B cell (primary cell): ENCODE results near the gene MMP11. TPM values are rescaled to one million over a fixed set of nuclear protein-coding genes. Genes with fewer than 3 reads are reported as not detected.

Source experiments
- ATAC-seq: fragments of 200-7000 bp; cut with Tn5 transposase; one replicate; pipeline ENCODE4 v1.10.0; 2021; ENCODE audit warnings: low read depth, mild to moderate bottlenecking, moderate number of reproducible peaks, moderate library complexity
- CTCF ChIA-PET: fragments of 350-600 bp; sonication (Branson Sonifier 250); formaldehyde crosslinking; loops from one replicate; lab custom pipeline; 2021; ENCODE audit warnings: antibody characterized with exemption, inconsistent platforms; lab: Charles Lee
- POLR2A ChIA-PET: fragments of 350-600 bp; sonication (Branson Sonifier 250); formaldehyde crosslinking; loops from one replicate; lab custom pipeline; 2021; ENCODE audit warnings: antibody characterized with exemption; lab: Charles Lee
- DNase-seq: peaks from one replicate; pipeline ENCODE4 v3.0.0; 2013
- H2AFZ ChIP-seq: 2 replicates; pipeline ENCODE4 v1.6.1; 2012; ENCODE audit warnings: mild to moderate bottlenecking, low read depth, low read length; ENCODE audit not compliant: insufficient read depth, poor library complexity, severe bottlenecking
- H3K27ac ChIP-seq, 2 donors: 1 replicate in 1 of 2; 2 replicates in 1 of 2; pipeline ENCODE4 v1.5.1; 2012 to 2013; ENCODE audit warnings: low read length in 2 of 2, mild to moderate bottlenecking in 2 of 2, moderate library complexity in 1 of 2
- H3K27me3 ChIP-seq, 4 experiments: fragments of 200-600 bp in 1 of 4; sonication (generic) in 1 of 4; replicated peaks in 1 of 4; 1 replicate in 2 of 4; 2 replicates in 2 of 4; pipeline versions ENCODE4 v1.6.1 to v1.7.0; 2013 to 2016; ENCODE audit warnings: low read length in 3 of 4, mild to moderate bottlenecking in 2 of 4, mixed read lengths in 1 of 4, moderate library complexity in 1 of 4; ENCODE audit not compliant: insufficient read depth in 4 of 4, control insufficient read depth in 3 of 4; ENCODE audit errors: control extremely low read depth in 1 of 4
- H3K36me3 ChIP-seq, 2 experiments: replicated peaks in 1 of 2; 1 replicate in 1 of 2; 2 replicates in 1 of 2; pipeline versions ENCODE4 v1.6.1 to v1.7.1; 2013; ENCODE audit warnings: low read length in 1 of 2; ENCODE audit not compliant: insufficient read depth in 2 of 2, control insufficient read depth in 1 of 2; ENCODE audit errors: control extremely low read depth in 1 of 2, extremely low read depth in 1 of 2
- H3K4me1 ChIP-seq, 2 donors: fragments of 200-600 bp in 1 of 2; sonication (generic) in 1 of 2; 1 replicate in 1 of 2; 2 replicates in 1 of 2; pipeline versions ENCODE4 v1.5.1 to v1.6.1; 2013 to 2017; ENCODE audit warnings: low read length in 2 of 2; ENCODE audit not compliant: control insufficient read depth in 2 of 2, insufficient read depth in 2 of 2
- H3K4me2 ChIP-seq: replicated peaks from 2 replicates; pipeline ENCODE3; 2012; ENCODE audit warnings: mild to moderate bottlenecking, low read depth, low read length; ENCODE audit not compliant: poor library complexity, severe bottlenecking
- H3K4me3 ChIP-seq, 5 experiments: fragments of 200-600 bp in 1 of 5; sonication (generic) in 1 of 5; 1 replicate in 3 of 5; 2 replicates in 2 of 5; pipeline versions ENCODE4 v1.5.1 to v1.7.0; 2011 to 2016; ENCODE audit warnings: low read length in 4 of 5, mild to moderate bottlenecking in 4 of 5, low read depth in 2 of 5, control low read depth in 1 of 5, moderate library complexity in 1 of 5; ENCODE audit not compliant: insufficient read depth in 1 of 5; ENCODE audit errors: control extremely low read depth in 1 of 5, extremely low read depth in 1 of 5
- H3K79me2 ChIP-seq: fragments of 200-600 bp; sonication (generic); one replicate; pipeline ENCODE4 v1.6.0; 2016; ENCODE audit warnings: low read length; ENCODE audit not compliant: control insufficient read depth, insufficient read depth
- H3K9ac ChIP-seq: fragments of 200-600 bp; sonication (generic); 2 replicates; pipeline ENCODE4 v1.6.1; 2017; ENCODE audit warnings: mild to moderate bottlenecking, low read length, moderate library complexity
- H3K9me3 ChIP-seq, 3 donors: one replicate each; pipeline versions ENCODE4 v1.6.1 to v1.7.1; 2013; ENCODE audit warnings: low read length in 2 of 3; ENCODE audit not compliant: control insufficient read depth in 2 of 3, insufficient read depth in 1 of 3; ENCODE audit errors: control extremely low read depth in 1 of 3
- H4K20me1 ChIP-seq: 2 replicates; pipeline ENCODE4 v1.6.0; 2012; ENCODE audit warnings: mild to moderate bottlenecking, low read length; ENCODE audit not compliant: insufficient read depth, control insufficient read depth, poor library complexity, severe bottlenecking
- H3K27ac Mint-ChIP-seq: one replicate; pipeline ENCODE4 v1.8.0; 2021; ENCODE audit warnings: mixed read lengths
- H3K27me3 Mint-ChIP-seq: one replicate; pipeline ENCODE4 v1.8.0; 2021; ENCODE audit warnings: mixed read lengths
- H3K4me1 Mint-ChIP-seq: one replicate; pipeline ENCODE4 v1.8.0; 2021; ENCODE audit warnings: mixed read lengths
- H3K4me3 Mint-ChIP-seq: one replicate; pipeline ENCODE4 v1.8.0; 2021; ENCODE audit warnings: mixed read lengths
- H3K9me3 Mint-ChIP-seq: one replicate; pipeline ENCODE4 v1.8.0; 2022; ENCODE audit warnings: mixed read lengths; ENCODE audit not compliant: insufficient read depth
- EZH2 ChIP-seq: IDR thresholded peaks from 2 replicates; pipeline ENCODE4 v1.6.1; 2012; ENCODE audit warnings: borderline replicate concordance, low read depth, mild to moderate bottlenecking, moderate library complexity, low read length; ENCODE audit not compliant: insufficient read depth, poor library complexity, severe bottlenecking
- WGBS: methylation state at CpG from one replicate; pipeline ENCODE4 v1.1.5; 2013; ENCODE audit warnings: missing lambda C conversion rate; ENCODE audit not compliant: insufficient coverage; 5-methylcytosine and 5-hydroxymethylcytosine counted together
- intact Hi-C: fragments of 100-400 bp; cut with micrococcal nuclease; formaldehyde crosslinking; loops from one replicate; pipeline ENCODE4 v1.10.0; 2022
- polyA plus RNA-seq: library from polyadenylated mRNA; depleted of rRNA; stranded (reverse); fragments of >200 nt; gene quantifications from 2 replicates; pipeline ENCODE4 v1.2.3, GENCODE V29; 2012
- total RNA-seq, 2 donors: library from RNA; stranded (reverse); fragments of 120-200 nt in 1 of 2; gene quantifications; 1 replicate in 1 of 2; 2 replicates in 1 of 2; pipeline versions ENCODE4 v1.2.3 to v1.2.4, GENCODE V29; 2013 to 2022
- TF ChIP-seq, protein P1 (sequence below): fragments of 200-600 bp; IDR thresholded peaks from one replicate; pipeline ENCODE4 v1.8.0; 2022; ENCODE audit warnings: antibody characterized with exemption, mild to moderate bottlenecking

MMP11 gene
- total and polyA plus RNA-seq, 2 donors (not counting 1 experiment from before 2014, with no cell fraction given) = 11.6 to 19.0 TPM

DNA sequence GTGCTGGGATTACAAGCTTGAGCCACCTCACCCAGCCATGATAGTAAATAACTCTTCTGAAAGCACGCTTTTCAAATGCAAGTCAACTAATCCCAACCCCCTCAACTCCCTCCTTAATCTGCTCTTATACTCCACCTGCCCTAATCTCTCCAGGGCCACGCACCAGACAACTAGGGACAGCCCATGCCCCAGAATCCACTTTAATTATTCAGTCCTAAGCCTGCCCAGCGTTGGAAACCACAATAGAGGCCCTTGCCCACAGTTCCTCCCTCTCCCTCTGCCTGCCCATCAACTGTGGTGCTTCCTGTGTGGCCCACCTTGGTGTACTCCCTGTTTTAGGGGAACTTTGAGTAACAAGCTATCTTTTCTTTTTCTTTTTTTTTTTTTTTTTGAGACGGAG is 15.8 kb upstream of the MMP11 start:
- Histone ChIP-seq H3K79me2 (peaks cover 8% of the 10 kb centered on the region), H3K4me2 (peak overlapping the region; percentile 11), H3K9me3 (peaks cover 0 to 4% (median 0%) of the 10 kb centered on the region in 3 donors), H4K20me1 (no peaks in the 10 kb centered on the region), H3K4me3 (no peak overlapping the region), H3K9ac (no peak overlapping the region), H2AFZ (no peak overlapping the region), H3K36me3 (peaks cover 0 to 2% of the 10 kb centered on the region in 2 experiments), H3K4me1 (peaks cover 24 to 51% of the 10 kb centered on the region in 2 donors), H3K27me3 (no peaks in the 10 kb centered on the region), H3K27ac (peak overlapping the region in 1 of 2 donors; percentile 22)
- Mint-ChIP-seq H3K27ac (peak overlapping the region; percentile 60), H3K4me1 (peaks cover 46% of the 10 kb centered on the region), H3K27me3 (no peaks in the 10 kb centered on the region), H3K4me3 (peak overlapping the region; percentile 11), H3K9me3 (no peaks in the 10 kb centered on the region)
- POLR2A ChIA-PET = interaction anchor here (0.7 to 8.1 kb wide), 2 partner anchors 9 to 10 kb away, joined by 6 to 174 read pairs; partner anchors contain the start of genes C22orf15, CHCHD10 and MMP11
- TF ChIP-seq EZH2 = no peak
- TF ChIP-seq, protein P1, sequence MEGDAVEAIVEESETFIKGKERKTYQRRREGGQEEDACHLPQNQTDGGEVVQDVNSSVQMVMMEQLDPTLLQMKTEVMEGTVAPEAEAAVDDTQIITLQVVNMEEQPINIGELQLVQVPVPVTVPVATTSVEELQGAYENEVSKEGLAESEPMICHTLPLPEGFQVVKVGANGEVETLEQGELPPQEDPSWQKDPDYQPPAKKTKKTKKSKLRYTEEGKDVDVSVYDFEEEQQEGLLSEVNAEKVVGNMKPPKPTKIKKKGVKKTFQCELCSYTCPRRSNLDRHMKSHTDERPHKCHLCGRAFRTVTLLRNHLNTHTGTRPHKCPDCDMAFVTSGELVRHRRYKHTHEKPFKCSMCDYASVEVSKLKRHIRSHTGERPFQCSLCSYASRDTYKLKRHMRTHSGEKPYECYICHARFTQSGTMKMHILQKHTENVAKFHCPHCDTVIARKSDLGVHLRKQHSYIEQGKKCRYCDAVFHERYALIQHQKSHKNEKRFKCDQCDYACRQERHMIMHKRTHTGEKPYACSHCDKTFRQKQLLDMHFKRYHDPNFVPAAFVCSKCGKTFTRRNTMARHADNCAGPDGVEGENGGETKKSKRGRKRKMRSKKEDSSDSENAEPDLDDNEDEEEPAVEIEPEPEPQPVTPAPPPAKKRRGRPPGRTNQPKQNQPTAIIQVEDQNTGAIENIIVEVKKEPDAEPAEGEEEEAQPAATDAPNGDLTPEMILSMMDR = no peak
- CTCF ChIA-PET = interaction anchor here (1.0 to 13.0 kb wide), 3 partner anchors 10 to 93 kb away, joined by 4 to 188 read pairs (median 4); partner anchors contain the start of genes C22orf15, CHCHD10 and MMP11
- DNase-seq = no peak
- ATAC-seq = no peak
- intact Hi-C loops = no loop called here
- whole genome bisulfite sequencing = 22% methylated on average over 3 of the region's 4 CpGs

DNA sequence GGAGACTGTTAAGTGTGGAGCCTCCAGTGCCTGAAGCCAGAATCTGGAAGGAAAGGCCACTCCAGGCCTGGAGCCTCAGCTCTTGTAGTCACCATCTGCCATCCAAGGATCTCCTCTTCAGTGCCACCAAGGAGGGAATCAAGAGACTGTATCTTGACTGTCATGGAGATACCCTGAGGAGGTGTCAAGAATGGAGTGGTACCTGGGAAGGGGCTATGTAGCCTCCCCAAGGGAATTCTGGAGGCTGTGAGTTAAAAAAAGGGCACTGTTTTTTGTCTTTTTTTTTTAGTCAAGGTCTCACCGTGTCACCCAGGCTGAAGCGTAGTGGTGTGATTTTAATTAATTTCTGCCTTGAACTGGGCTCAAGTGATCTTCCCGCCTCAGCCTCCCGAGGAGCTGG is 13.1 kb upstream of the MMP11 start:
- intact Hi-C loops = no loop called here
- Mint-ChIP-seq H3K4me3 (no peak overlapping the region), H3K27ac (no peak overlapping the region), H3K27me3 (no peaks in the 10 kb centered on the region), H3K9me3 (no peaks in the 10 kb centered on the region), H3K4me1 (peaks cover 42% of the 10 kb centered on the region)
- H2AFZ ChIP-seq = no peak overlapping the region
- DNase-seq (no peak), ATAC-seq (no peak)
- no peak overlapping the region for H3K9ac ChIP-seq
- H4K20me1 ChIP-seq = peaks cover 7% of the 10 kb centered on the region
- no peak overlapping the region for H3K27ac ChIP-seq
- ChIA-PET POLR2A (interaction anchor here (0.6 to 0.8 kb wide), 4 partner anchors 8 to 615 kb away, joined by 3 to 4 read pairs (median 4); partner anchors contain the start of gene CHCHD10), CTCF (interaction anchor here (13.0 kb wide), 1 partner anchor 8 kb away, joined by 188 read pairs; the partner anchor contains the start of genes C22orf15, CHCHD10 and MMP11)
- H3K79me2 ChIP-seq = no peaks in the 10 kb centered on the region
- H3K4me1 ChIP-seq = peaks cover 40 to 47% of the 10 kb centered on the region in 2 donors
- H3K9me3 ChIP-seq = peaks cover 0 to 4% (median 0%) of the 10 kb centered on the region in 3 donors
- H3K36me3 ChIP-seq = no peaks in the 10 kb centered on the region
- 84% methylated on average over 3 of the region's 4 CpGs for WGBS
- H3K4me2 ChIP-seq = no peak overlapping the region
- TF ChIP-seq EZH2 = no peak
- TF ChIP-seq, protein P1 = no peak
- H3K4me3 ChIP-seq = no peak overlapping the region
- no peaks in the 10 kb centered on the region for H3K27me3 ChIP-seq
